Panc1 (cell line): ENCODE measurements around the gene VPS37B.

Source experiments
- CTCF ChIP-seq: fragments of 450-650 bp; IDR thresholded peaks from 2 replicates; pipeline ENCODE4 v1.5.1; 2017; ENCODE audit warnings: mild to moderate bottlenecking
- POLR2AphosphoS5 ChIP-seq: IDR thresholded peaks from 2 replicates; pipeline ENCODE4 v1.6.1; 2012; ENCODE audit warnings: mild to moderate bottlenecking, low read depth, low read length, moderate library complexity

- no peak for TF ChIP-seq CTCF
- TF ChIP-seq POLR2AphosphoS5, result no peak
These were observed 27.3 kb downstream of the VPS37B start for GRCh38 chr12:122868471-122869177.
